Tibial nerve (tissue), 4 donors: Measurements from ENCODE around the gene RIN3. TPM values are rescaled to one million over a fixed set of nuclear protein-coding genes. Genes with fewer than 3 reads are reported as not detected.

Experiments
- DNase-seq, 2 donors: peaks; one replicate each; pipeline ENCODE4 v3.0.0-alpha.2; 2019; ENCODE audit warnings: low spot score in 2 of 2
- H3K27ac ChIP-seq, 4 donors: fragments of 200-600 bp; sonication (generic) in 3 of 4; one replicate each; pipeline ENCODE4 v1.5.1; 2017 to 2019; ENCODE audit warnings: mild to moderate bottlenecking in 1 of 4
- H3K27me3 ChIP-seq, 2 donors: fragments of 200-600 bp; sonication (generic) in 1 of 2; one replicate each; pipeline versions ENCODE4 v1.5.1 to v1.6.0; 2017 to 2019
- H3K36me3 ChIP-seq, 3 donors: fragments of 200-600 bp; sonication (generic); one replicate each; pipeline ENCODE4 v1.5.1; 2018 to 2019
- H3K4me1 ChIP-seq, 4 donors: fragments of 200-600 bp; sonication (generic) in 3 of 4; one replicate each; pipeline ENCODE4 v1.5.1; 2017 to 2019
- H3K4me3 ChIP-seq, 4 donors: fragments of 200-600 bp; sonication (generic) in 3 of 4; one replicate each; pipeline ENCODE4 v1.5.1; 2017 to 2019; ENCODE audit warnings: mild to moderate bottlenecking in 1 of 4, moderate library complexity in 1 of 4
- H3K9me3 ChIP-seq, 4 donors: fragments of 200-600 bp; sonication (generic) in 3 of 4; one replicate each; pipeline ENCODE4 v1.5.1; 2017 to 2019
- EP300 ChIP-seq, 2 donors: sonication (generic); formaldehyde crosslinking; IDR thresholded peaks; one replicate each; pipeline ENCODE4 v1.6.1; 2017; ENCODE audit warnings: antibody characterized with exemption in 2 of 2, mild to moderate bottlenecking in 1 of 2
- POLR2A ChIP-seq, 2 donors: fragments of 450-650 bp; IDR thresholded peaks; one replicate each; pipeline ENCODE4 v1.6.1; 2017; ENCODE audit warnings: antibody characterized with exemption in 2 of 2, mild to moderate bottlenecking in 2 of 2, moderate library complexity in 2 of 2
- WGBS, 2 donors: methylation state at CpG; one replicate each; pipeline ENCODE4 v1.1.5; 2018; 5-methylcytosine and 5-hydroxymethylcytosine counted together
- total RNA-seq, 4 donors: library from RNA; depleted of rRNA; stranded (reverse); fragments of >200 nt; gene quantifications; one replicate each; pipeline ENCODE4 v1.1.0, GENCODE V29; 2016
- TF ChIP-seq, protein P1 (sequence below), 5 experiments: fragments of 200-600 bp in 3 of 5; fragments of 450-650 bp in 2 of 5; sonication (generic) in 3 of 5; IDR thresholded peaks; one replicate each; pipeline ENCODE4 v1.5.1; 2016 to 2019; ENCODE audit warnings: antibody characterized with exemption in 5 of 5, mild to moderate bottlenecking in 3 of 5, moderate library complexity in 2 of 5

RIN3 gene
- total RNA-seq, 4 donors from 2014 or later, result 14.2 to 34.2 (median 15.5) TPM

DNA sequence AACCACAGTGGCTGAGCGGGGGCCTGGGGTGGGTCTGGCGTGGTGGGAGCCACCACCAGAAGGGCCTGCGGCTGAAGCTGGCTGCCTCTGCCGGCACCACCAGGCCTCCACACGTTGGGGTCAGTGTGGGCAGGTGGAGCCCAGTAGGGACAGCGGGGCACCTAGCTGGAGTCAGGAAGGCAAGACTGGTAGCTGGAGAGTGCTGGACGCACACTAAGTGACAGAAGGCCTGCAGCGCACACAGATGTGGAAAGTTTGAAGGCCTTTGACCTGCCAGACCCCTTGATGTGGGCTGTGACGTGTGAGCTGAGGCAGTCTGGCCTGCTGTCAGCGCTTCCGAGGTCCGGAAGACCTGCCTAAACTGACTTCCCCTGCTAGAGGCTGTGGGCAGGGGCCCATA, 26.3 kb downstream of the RIN3 start:
- Histone ChIP-seq H3K4me3 (no peak overlapping the region), H3K9me3 (no peaks in the 10 kb centered on the region), H3K27ac (peak overlapping the region in 3 of 4 donors; percentile 35 to 80 (median 58)), H3K4me1 (peaks cover 0 to 23% (median 11%) of the 10 kb centered on the region in 4 donors), H3K27me3 (no peaks in the 10 kb centered on the region), H3K36me3 (no peaks in the 10 kb centered on the region)
- 59 to 66% methylated on average over 12 of the region's 12 CpGs for WGBS, 2 donors
- no peak for TF ChIP-seq EP300 (IDR thresholded peaks at IDR 0.05)
- no peak for TF ChIP-seq POLR2A (IDR thresholded peaks at IDR 0.05)
- TF ChIP-seq, protein P1, sequence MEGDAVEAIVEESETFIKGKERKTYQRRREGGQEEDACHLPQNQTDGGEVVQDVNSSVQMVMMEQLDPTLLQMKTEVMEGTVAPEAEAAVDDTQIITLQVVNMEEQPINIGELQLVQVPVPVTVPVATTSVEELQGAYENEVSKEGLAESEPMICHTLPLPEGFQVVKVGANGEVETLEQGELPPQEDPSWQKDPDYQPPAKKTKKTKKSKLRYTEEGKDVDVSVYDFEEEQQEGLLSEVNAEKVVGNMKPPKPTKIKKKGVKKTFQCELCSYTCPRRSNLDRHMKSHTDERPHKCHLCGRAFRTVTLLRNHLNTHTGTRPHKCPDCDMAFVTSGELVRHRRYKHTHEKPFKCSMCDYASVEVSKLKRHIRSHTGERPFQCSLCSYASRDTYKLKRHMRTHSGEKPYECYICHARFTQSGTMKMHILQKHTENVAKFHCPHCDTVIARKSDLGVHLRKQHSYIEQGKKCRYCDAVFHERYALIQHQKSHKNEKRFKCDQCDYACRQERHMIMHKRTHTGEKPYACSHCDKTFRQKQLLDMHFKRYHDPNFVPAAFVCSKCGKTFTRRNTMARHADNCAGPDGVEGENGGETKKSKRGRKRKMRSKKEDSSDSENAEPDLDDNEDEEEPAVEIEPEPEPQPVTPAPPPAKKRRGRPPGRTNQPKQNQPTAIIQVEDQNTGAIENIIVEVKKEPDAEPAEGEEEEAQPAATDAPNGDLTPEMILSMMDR (IDR thresholded peaks at IDR 0.05), result no peak
- DNase-seq, result no peak

DNA sequence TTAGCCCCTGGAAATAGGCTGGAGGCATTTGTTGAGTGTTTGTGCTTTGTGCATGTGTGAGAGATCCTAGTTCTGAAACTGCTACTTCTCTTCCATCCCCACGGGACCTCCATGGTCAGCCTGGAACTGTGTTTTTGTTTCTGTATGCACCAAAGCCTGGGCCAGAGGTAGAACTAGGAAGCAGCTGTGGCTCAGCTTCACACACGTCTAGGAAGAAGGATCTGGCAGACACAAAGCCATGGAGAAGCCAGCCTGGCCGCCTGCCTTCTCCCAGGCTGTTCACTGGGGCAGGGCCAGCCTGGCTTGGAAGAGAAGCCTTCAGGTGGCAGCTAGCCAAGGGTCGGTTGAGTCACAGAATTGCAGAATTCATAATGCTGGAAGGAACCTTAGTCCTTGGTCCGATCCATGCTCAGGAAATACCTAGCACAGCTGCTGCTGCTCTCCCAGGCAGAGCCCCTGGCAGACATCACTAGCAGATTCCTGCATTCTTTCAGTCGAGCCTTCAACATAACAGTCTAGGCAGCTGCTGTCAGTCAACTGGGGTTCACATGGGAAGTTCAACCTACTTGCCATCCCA, 27.0 kb downstream of the RIN3 start:
- no peaks in the 10 kb centered on the region for H3K9me3 ChIP-seq
- WGBS, 2 donors, result 12 to 14% methylated on average over 5 to 6 of the region's 6 CpGs
- DNase-seq, result peak; percentile 87 to 93
- H3K27ac ChIP-seq, result peak overlapping the region in 3 of 4 donors; percentile 35 to 80 (median 58)
- no peak for TF ChIP-seq POLR2A (IDR thresholded peaks at IDR 0.05)
- peak; percentile 18 to 80 for TF ChIP-seq EP300 (IDR thresholded peaks at IDR 0.05)
- TF ChIP-seq, protein P1 (IDR thresholded peaks at IDR 0.05), result no peak
- H3K4me3 ChIP-seq, result no peak overlapping the region
- peaks cover 0 to 23% (median 11%) of the 10 kb centered on the region in 4 donors for H3K4me1 ChIP-seq
- H3K36me3 ChIP-seq, result no peaks in the 10 kb centered on the region
- no peaks in the 10 kb centered on the region for H3K27me3 ChIP-seq

DNA sequence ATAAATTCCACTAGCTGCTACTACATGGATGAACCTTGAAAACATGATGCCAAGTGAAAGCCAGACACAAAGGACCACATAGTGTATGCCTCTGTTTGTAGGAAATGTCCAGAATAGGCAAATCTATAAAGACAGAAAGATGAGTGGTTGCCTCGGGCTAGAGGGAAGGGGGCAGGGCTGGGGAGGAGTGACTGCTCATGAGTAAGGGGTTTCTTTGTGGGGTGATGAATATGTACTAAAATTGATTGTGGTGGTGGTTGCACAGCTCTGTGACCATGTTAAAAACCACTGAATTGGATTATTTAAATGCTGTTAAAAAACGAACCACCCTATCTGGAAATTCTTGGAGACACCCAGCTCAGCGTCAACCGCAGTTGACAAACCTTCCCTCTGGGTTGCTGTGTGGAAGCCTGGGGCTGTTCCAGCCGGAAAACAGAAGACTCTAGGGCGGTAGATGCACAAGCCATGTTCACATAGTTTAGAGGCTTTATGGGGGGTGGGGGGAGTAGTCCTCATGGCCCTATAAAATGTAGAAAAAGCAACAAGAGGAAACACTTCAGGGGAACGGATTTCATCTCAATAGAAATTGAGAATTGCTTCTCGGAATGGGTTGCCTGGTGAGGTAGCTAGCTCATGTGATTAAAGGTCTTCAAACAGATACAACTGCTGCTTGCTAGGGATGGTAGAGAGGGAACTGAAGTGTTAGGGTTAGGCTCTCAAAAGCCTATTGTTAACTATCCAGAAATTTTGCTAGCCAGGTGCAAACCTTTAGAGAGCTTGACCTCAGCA, 29.4 kb downstream of the RIN3 start:
- Histone ChIP-seq H3K27ac (no peak overlapping the region), H3K4me1 (peaks cover 0 to 23% (median 11%) of the 10 kb centered on the region in 4 donors), H3K27me3 (no peaks in the 10 kb centered on the region), H3K36me3 (no peaks in the 10 kb centered on the region), H3K9me3 (no peaks in the 10 kb centered on the region), H3K4me3 (no peak overlapping the region)
- WGBS, 2 donors, result 43 to 51% methylated on average over 8 of the region's 8 CpGs
- TF ChIP-seq, protein P1 (IDR thresholded peaks at IDR 0.05), result no peak
- TF ChIP-seq POLR2A (IDR thresholded peaks at IDR 0.05) (no peak), EP300 (IDR thresholded peaks at IDR 0.05) (no peak)
- no peak for DNase-seq

DNA sequence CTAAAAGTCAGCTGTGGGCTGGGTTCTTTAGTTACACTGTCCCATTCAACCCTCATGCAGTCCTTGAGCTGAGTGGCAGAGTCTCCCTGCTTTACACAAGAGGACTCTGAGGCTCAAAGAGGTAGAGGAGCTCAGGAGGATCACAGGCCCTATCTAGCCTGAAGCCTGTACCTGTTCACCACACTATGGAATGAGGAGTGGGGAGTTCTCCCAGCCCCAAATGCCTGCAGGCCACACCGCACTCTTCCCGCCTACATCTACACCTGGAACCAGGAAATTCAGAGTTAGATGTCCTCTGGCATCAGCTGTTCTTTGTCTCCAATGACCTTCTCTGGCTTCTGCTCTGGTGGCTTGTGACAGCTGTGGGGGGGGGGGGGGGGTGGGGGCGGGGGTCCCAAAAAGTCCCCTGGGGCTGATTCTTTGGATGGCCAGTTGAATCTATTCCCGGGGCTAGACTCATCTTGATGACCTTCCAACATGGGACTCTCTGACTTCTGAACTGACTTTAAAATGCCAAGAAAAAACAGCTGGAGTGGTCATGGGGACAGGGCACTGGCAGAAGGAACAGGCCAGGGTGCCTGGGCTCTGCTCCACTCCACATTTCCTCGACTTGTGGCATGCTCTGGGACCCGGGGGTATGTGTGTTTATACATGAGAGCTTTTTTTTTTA, 30.6 kb downstream of the RIN3 start:
- Histone ChIP-seq H3K27me3 (no peaks in the 10 kb centered on the region), H3K27ac (no peak overlapping the region), H3K4me1 (peaks cover 0 to 17% (median 11%) of the 10 kb centered on the region in 4 donors), H3K36me3 (no peaks in the 10 kb centered on the region), H3K9me3 (no peaks in the 10 kb centered on the region), H3K4me3 (no peak overlapping the region)
- DNase-seq, result no peak
- 57 to 65% methylated on average over 5 to 6 of the region's 6 CpGs for WGBS, 2 donors
- TF ChIP-seq, protein P1 (IDR thresholded peaks at IDR 0.05), result no peak
- TF ChIP-seq POLR2A (IDR thresholded peaks at IDR 0.05), result no peak
- TF ChIP-seq EP300 (IDR thresholded peaks at IDR 0.05), result no peak
